ENCODE data around the gene MEOX1. TPM values are rescaled to one million over a fixed set of nuclear protein-coding genes. Genes with fewer than 3 reads are reported as not detected.

MEOX1 gene
- total and polyA plus RNA-seq, 2 of the 13 experiments (the other 11 are each of a cell fraction or from before 2014, with no cell fraction given) = not detected

GRCh38 chr17:43669971-43670644, 8.4 kb upstream of the MEOX1 start (continued):
- no peak for TF ChIP-seq ARID4A (CRISPR knock-in tag; IDR thresholded peaks at IDR 0.05; ENCODE audit: borderline replicate concordance)
- TF ChIP-seq PHF8 (CRISPR knock-in tag; IDR thresholded peaks at IDR 0.05) = no peak
- no peak for TF ChIP-seq ZFP36L2 (CRISPR knock-in tag; IDR thresholded peaks at IDR 0.05)
- no peak for TF ChIP-seq HDAC1 (CRISPR knock-in tag; IDR thresholded peaks at IDR 0.05)
- no peak for TF ChIP-seq STAG1 (CRISPR knock-in tag; IDR thresholded peaks at IDR 0.05)
- no peak for TF ChIP-seq PRPF4 (IDR thresholded peaks at IDR 0.05; ENCODE audit: low read depth, low read length, poor library complexity, severe bottlenecking)
- no peak for TF ChIP-seq SRSF9 (IDR thresholded peaks at IDR 0.05; ENCODE audit: borderline replicate concordance, insufficient read depth, low read depth, low read length, poor library complexity, severe bottlenecking)
- no peak for TF ChIP-seq KAT2B (IDR thresholded peaks at IDR 0.05; ENCODE audit: borderline replicate concordance, low read depth, low read length)
- TF ChIP-seq ZMYM4 (CRISPR knock-in tag; IDR thresholded peaks at IDR 0.05) = no peak
- TF ChIP-seq ZNF44 (CRISPR knock-in tag; IDR thresholded peaks at IDR 0.05) = no peak
- TF ChIP-seq ZNF296 (CRISPR knock-in tag; conservative IDR thresholded peaks at IDR 0.05) = no peak
- TF ChIP-seq MATR3 (CRISPR knock-in tag; IDR thresholded peaks at IDR 0.05) = no peak
- TF ChIP-seq KDM1A (CRISPR knock-in tag; IDR thresholded peaks at IDR 0.05) = no peak
- no peak for TF ChIP-seq HCFC1 (IDR thresholded peaks at IDR 0.05; ENCODE audit: low read depth, low read length)
- TF ChIP-seq MXD1 (CRISPR knock-in tag; IDR thresholded peaks at IDR 0.05) = no peak
- TF ChIP-seq PAXIP1 (CRISPR knock-in tag; conservative IDR thresholded peaks at IDR 0.05) = peak; percentile 77
- TF ChIP-seq ZNF503 (CRISPR knock-in tag; IDR thresholded peaks at IDR 0.05) = no peak
